ENCODE measurements around the gene DNAAF1.

Gene DNAAF1

GRCh38 chr16:84144859-84145639 lies at the start of gene DNAAF1, which contains the start of gene HSDL1:
Gene DNAAF1 (plus strand): TSS chr16:84145308. CDS start chr16:84145441, 133 bp downstream.
Gene HSDL1 (minus strand): TSS chr16:84145177. CDS start chr16:84131321, 13,856 bp downstream.
- H3K4me3 ChIP-seq (ENCODE audit: control insufficient read depth, low read depth, low read length) = peak within 1 kb of the TSS; percentile 81
- TF ChIP-seq CTCF (IDR thresholded peaks at IDR 0.05; ENCODE audit: control insufficient read depth, insufficient read depth, low read depth, low read length, missing control alignments) = no peak
- DNase-seq (ENCODE audit: low read depth) = peak; percentile 13

- DNase-seq (ENCODE audit: low read depth) = no peak
- H3K4me3 ChIP-seq (ENCODE audit: control insufficient read depth, low read depth, low read length) = no peak overlapping the region
- no peak for TF ChIP-seq CTCF (IDR thresholded peaks at IDR 0.05; ENCODE audit: control insufficient read depth, insufficient read depth, low read depth, low read length, missing control alignments)
Measured at GRCh38 chr16:84095466-84095865, 49.6 kb upstream of the DNAAF1 start.

GRCh38 chr16:84096447-84097005 lies 48.6 kb upstream of the DNAAF1 start:
- no peak overlapping the region for H3K4me3 ChIP-seq (ENCODE audit: control insufficient read depth, low read depth, low read length)
- no peak for TF ChIP-seq CTCF (IDR thresholded peaks at IDR 0.05; ENCODE audit: control insufficient read depth, insufficient read depth, low read depth, low read length, missing control alignments)
- DNase-seq (ENCODE audit: low read depth) = no peak

- H3K4me3 ChIP-seq (ENCODE audit: control insufficient read depth, low read depth, low read length) = no peak overlapping the region
- no peak for DNase-seq (ENCODE audit: low read depth)
- TF ChIP-seq CTCF (IDR thresholded peaks at IDR 0.05; ENCODE audit: control insufficient read depth, insufficient read depth, low read depth, low read length, missing control alignments) = no peak
Measured at GRCh38 chr16:84098939-84099338, 46.2 kb upstream of the DNAAF1 start.

GRCh38 chr16:84103678-84104077 lies 41.4 kb upstream of the DNAAF1 start:
- H3K4me3 ChIP-seq (ENCODE audit: control insufficient read depth, low read depth, low read length) = no peak overlapping the region
- TF ChIP-seq CTCF (IDR thresholded peaks at IDR 0.05; ENCODE audit: control insufficient read depth, insufficient read depth, low read depth, low read length, missing control alignments) = no peak
- DNase-seq (ENCODE audit: low read depth) = no peak

GRCh38 chr16:84104231-84104630 lies 40.9 kb upstream of the DNAAF1 start:
- DNase-seq (ENCODE audit: low read depth) = no peak
- no peak for TF ChIP-seq CTCF (IDR thresholded peaks at IDR 0.05; ENCODE audit: control insufficient read depth, insufficient read depth, low read depth, low read length, missing control alignments)

More at GRCh38 chr16:84104231-84104630, 40.9 kb upstream of the DNAAF1 start:
- no peak overlapping the region for H3K4me3 ChIP-seq (ENCODE audit: control insufficient read depth, low read depth, low read length)
